ENCODE data around the gene ELOVL4.

Gene ELOVL4

GRCh38 chr6:79947191-79948186 is at the start of gene ELOVL4:
ELOVL4 (minus strand) TSS chr6:79947553; CDS start chr6:79947279, 274 bp downstream.
- peak; percentile 43 for DNase-seq

- DNase-seq: no peak
Measured at GRCh38 chr6:79993911-79994309, 46.6 kb upstream of the ELOVL4 start.

GRCh38 chr6:79993012-79993910 is 45.9 kb upstream of the ELOVL4 start:
- no peak for DNase-seq

- DNase-seq: no peak
Measured at GRCh38 chr6:79989641-79990040, 42.3 kb upstream of the ELOVL4 start.

- DNase-seq: no peak
Measured at GRCh38 chr6:79985128-79985527, 37.8 kb upstream of the ELOVL4 start.

GRCh38 chr6:79984261-79984660 is 36.9 kb upstream of the ELOVL4 start:
- DNase-seq: no peak

GRCh38 chr6:79981652-79982051 is 34.3 kb upstream of the ELOVL4 start:
- no peak for DNase-seq

- no peak for DNase-seq
Measured at GRCh38 chr6:79971193-79971592, 23.8 kb upstream of the ELOVL4 start.

GRCh38 chr6:79969784-79970183 is 22.4 kb upstream of the ELOVL4 start:
- DNase-seq: no peak

GRCh38 chr6:79967178-79967577 is 19.8 kb upstream of the ELOVL4 start:
- no peak for DNase-seq

GRCh38 chr6:79964607-79965081 is 17.3 kb upstream of the ELOVL4 start:
- DNase-seq: no peak

- no peak for DNase-seq
Measured at GRCh38 chr6:79954849-79955248, 7.5 kb upstream of the ELOVL4 start.

GRCh38 chr6:79949233-79949632 is 1.9 kb upstream of the ELOVL4 start:
- peak; percentile 92 for DNase-seq

- no peak for DNase-seq
Measured at GRCh38 chr6:79946272-79947190, 822 bp downstream of the ELOVL4 start.

- DNase-seq: no peak
Measured at GRCh38 chr6:79943133-79943532, 4.2 kb downstream of the ELOVL4 start.

- no peak for DNase-seq
Measured at GRCh38 chr6:79941489-79942151, 5.7 kb downstream of the ELOVL4 start.

GRCh38 chr6:79928478-79928998 is 18.8 kb downstream of the ELOVL4 start:
- no peak for DNase-seq

GRCh38 chr6:79927758-79928157 is 19.6 kb downstream of the ELOVL4 start:
- no peak for DNase-seq

GRCh38 chr6:79923270-79923669 is 24.1 kb downstream of the ELOVL4 start:
- no peak for DNase-seq

GRCh38 chr6:79922018-79922417 is 25.3 kb downstream of the ELOVL4 start:
- DNase-seq: no peak

- no peak for DNase-seq
Measured at GRCh38 chr6:79913369-79913768, 34.0 kb downstream of the ELOVL4 start.

All from NCI-H2029 (cell line).